ENCODE results near the gene CHMP4B.
"Not testable (repeated sequence)": the region's sequence is repeated elsewhere in the genome, so short reads cannot be mapped to it uniquely, and the experiment has no call there.

CHMP4B gene

GRCh38 chr20:33790566-33790965, 20.6 kb upstream of the CHMP4B start:
- no peak for FAIRE-seq

- FAIRE-seq = no peak
Measured at GRCh38 chr20:33791021-33791420, 20.1 kb upstream of the CHMP4B start.

- FAIRE-seq = no peak
Measured at GRCh38 chr20:33791540-33791939, 19.6 kb upstream of the CHMP4B start.

GRCh38 chr20:33791959-33792597, 19.1 kb upstream of the CHMP4B start:
- no peak for FAIRE-seq

GRCh38 chr20:33792598-33792989, 18.6 kb upstream of the CHMP4B start:
- not testable (repeated sequence) for FAIRE-seq

- FAIRE-seq = no peak
Measured at GRCh38 chr20:33793011-33793931, 17.9 kb upstream of the CHMP4B start.

GRCh38 chr20:33796263-33796906, 14.8 kb upstream of the CHMP4B start:
- no peak for FAIRE-seq

- no peak for FAIRE-seq
Measured at GRCh38 chr20:33796907-33797544, 14.1 kb upstream of the CHMP4B start.

- no peak for FAIRE-seq
Measured at GRCh38 chr20:33798444-33798843, 12.7 kb upstream of the CHMP4B start.

- no peak for FAIRE-seq
Measured at GRCh38 chr20:33803921-33804337, 7.2 kb upstream of the CHMP4B start.

- FAIRE-seq = no peak
Measured at GRCh38 chr20:33808388-33808787, 2.8 kb upstream of the CHMP4B start.

GRCh38 chr20:33810259-33810658, 889 bp upstream of the CHMP4B start:
- no peak for FAIRE-seq

- no peak for FAIRE-seq
Measured at GRCh38 chr20:33811776-33812151, 616 bp downstream of the CHMP4B start.

- no peak for FAIRE-seq
Measured at GRCh38 chr20:33812152-33812849, 1.2 kb downstream of the CHMP4B start.

GRCh38 chr20:33812908-33813462, 1.8 kb downstream of the CHMP4B start:
- FAIRE-seq = no peak

- no peak for FAIRE-seq
Measured at GRCh38 chr20:33814238-33814712, 3.1 kb downstream of the CHMP4B start.

- no peak for FAIRE-seq
Measured at GRCh38 chr20:33815671-33816070, 4.5 kb downstream of the CHMP4B start.

- FAIRE-seq = no peak
Measured at GRCh38 chr20:33816191-33816590, 5.0 kb downstream of the CHMP4B start.

- FAIRE-seq = no peak
Measured at GRCh38 chr20:33817411-33817810, 6.3 kb downstream of the CHMP4B start.

GRCh38 chr20:33819456-33819855, 8.3 kb downstream of the CHMP4B start:
- no peak for FAIRE-seq

GRCh38 chr20:33820362-33820761, 9.2 kb downstream of the CHMP4B start:
- FAIRE-seq = no peak

- FAIRE-seq = no peak
Measured at GRCh38 chr20:33821270-33821836, 10.2 kb downstream of the CHMP4B start.

All from G401.6 (cell line).